Measurements from ENCODE around the gene RND2. TPM values are rescaled to one million over a fixed set of nuclear protein-coding genes. Genes with fewer than 3 reads are reported as not detected.
"Not testable (repeated sequence)": the region's sequence is repeated elsewhere in the genome, so short reads cannot be mapped to it uniquely, and the experiment has no call there.

Gene RND2, protein sequence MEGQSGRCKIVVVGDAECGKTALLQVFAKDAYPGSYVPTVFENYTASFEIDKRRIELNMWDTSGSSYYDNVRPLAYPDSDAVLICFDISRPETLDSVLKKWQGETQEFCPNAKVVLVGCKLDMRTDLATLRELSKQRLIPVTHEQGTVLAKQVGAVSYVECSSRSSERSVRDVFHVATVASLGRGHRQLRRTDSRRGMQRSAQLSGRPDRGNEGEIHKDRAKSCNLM
- total RNA-seq (2021; ENCODE audit: unreplicated experiment) (0.59 TPM), Bru-seq, nascent RNA (percentile 24 among the genes with signal in this experiment), BruChase-seq, experiment 1, labeled RNA remaining after a 2-hour chase (percentile 23 among the genes with signal in this experiment), BruChase-seq, experiment 2, labeled RNA remaining after a 6-hour chase (percentile 28 among the genes with signal in this experiment)
- polyA plus RNA-seq (2012; ENCODE audit: insufficient read length): 2.7 TPM
- long read RNA-seq, full-length matches to known transcripts: 2 of 2 reads
- long read RNA-seq, partial matches to known transcripts: 0 of 2 reads
- long read RNA-seq, other reads (novel, unspliced or antisense): 0 of 2 reads

DNA sequence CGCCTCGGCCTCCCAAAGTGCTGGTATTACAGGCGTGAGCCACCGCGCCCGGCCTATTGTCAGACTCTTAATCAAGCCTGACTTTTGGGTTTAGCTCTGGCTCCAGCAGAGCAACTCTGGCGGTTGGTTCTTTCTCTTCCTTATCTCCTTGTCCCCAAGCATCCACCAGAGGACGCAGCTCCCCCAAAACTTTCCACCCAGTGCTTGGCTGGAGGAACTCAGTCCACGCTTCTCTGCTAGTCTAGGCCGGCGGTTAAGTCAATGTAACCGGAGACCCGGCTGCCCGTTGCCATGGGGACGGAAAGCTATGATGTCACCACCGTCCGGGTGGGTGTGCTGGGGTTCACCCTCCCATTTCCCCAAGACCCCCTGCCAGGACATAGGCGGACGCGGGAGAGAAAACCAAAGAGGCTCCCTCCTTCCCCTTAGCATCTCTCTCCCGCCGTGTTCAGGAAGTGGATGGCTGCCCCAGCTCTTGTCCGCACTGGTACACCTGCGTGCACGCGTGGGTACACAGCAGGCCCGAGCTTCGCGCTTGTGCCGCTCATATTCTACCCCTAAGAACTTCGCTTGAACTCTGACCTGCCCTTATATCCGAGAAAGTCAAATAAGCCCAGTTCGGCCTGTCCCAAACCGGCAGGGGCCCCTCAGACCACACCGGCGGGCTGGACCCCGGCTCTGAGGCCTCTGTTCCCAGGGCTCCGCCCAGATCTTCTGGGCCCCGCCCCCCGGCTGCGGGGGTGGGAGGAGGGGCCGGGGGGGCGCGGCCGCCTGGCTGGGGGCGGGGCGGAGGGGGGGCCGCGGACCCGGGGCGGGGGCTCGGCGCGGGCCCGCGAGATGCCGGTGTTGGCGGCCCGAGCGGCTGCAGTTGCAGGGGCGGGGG lies at the start of gene RND2:
RND2 (plus strand) TSS at position 825 of the 883 bp plus-strand sequence. CDS start 117 bp downstream, outside the sequence.
- intact Hi-C loops (cut with micrococcal nuclease; ENCODE audit: unreplicated experiment) (no loop called here), in situ Hi-C loops (cut with HindIII; ENCODE audit: low pct_unique_long_range_greater_than_20kb, low sequenced_read_pairs) (no loop called here)
- no peaks in the 10 kb centered on the region; the same call in 1 of the 2 replicates for H3K36me3 ChIP-seq (ENCODE audit: control insufficient read depth, insufficient read depth, low read length)
- H3K9me3 ChIP-seq (ENCODE audit: control insufficient read depth, insufficient read depth, low read depth, low read length): no peaks in the 10 kb centered on the region
- TF ChIP-seq, protein P1, sequence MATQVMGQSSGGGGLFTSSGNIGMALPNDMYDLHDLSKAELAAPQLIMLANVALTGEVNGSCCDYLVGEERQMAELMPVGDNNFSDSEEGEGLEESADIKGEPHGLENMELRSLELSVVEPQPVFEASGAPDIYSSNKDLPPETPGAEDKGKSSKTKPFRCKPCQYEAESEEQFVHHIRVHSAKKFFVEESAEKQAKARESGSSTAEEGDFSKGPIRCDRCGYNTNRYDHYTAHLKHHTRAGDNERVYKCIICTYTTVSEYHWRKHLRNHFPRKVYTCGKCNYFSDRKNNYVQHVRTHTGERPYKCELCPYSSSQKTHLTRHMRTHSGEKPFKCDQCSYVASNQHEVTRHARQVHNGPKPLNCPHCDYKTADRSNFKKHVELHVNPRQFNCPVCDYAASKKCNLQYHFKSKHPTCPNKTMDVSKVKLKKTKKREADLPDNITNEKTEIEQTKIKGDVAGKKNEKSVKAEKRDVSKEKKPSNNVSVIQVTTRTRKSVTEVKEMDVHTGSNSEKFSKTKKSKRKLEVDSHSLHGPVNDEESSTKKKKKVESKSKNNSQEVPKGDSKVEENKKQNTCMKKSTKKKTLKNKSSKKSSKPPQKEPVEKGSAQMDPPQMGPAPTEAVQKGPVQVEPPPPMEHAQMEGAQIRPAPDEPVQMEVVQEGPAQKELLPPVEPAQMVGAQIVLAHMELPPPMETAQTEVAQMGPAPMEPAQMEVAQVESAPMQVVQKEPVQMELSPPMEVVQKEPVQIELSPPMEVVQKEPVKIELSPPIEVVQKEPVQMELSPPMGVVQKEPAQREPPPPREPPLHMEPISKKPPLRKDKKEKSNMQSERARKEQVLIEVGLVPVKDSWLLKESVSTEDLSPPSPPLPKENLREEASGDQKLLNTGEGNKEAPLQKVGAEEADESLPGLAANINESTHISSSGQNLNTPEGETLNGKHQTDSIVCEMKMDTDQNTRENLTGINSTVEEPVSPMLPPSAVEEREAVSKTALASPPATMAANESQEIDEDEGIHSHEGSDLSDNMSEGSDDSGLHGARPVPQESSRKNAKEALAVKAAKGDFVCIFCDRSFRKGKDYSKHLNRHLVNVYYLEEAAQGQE (IDR thresholded peaks at IDR 0.05; ENCODE audit: insufficient read depth in 1 of 2, low read depth in 2 of 2, low read length in 1 of 2): no peak
- ATAC-seq: peak; percentile 65
- peak within 1 kb of the TSS; percentile 46 to 75 for H3K4me3 ChIP-seq (ENCODE audit: low read depth in 2 of 2, low read length in 2 of 2)
- ChIA-PET CTCF (interaction anchor here (0.5 to 0.6 kb wide), 3 partner anchors 23 to 94 kb away, joined by 3 to 16 read pairs (median 4); no protein-coding TSS in a partner anchor), POLR2A (interaction anchor here (0.9 kb wide), 1 partner anchor 147 kb away, joined by 3 read pairs; no protein-coding TSS in a partner anchor)
- peaks cover 8% of the 10 kb centered on the region for H3K4me1 ChIP-seq (ENCODE audit: control insufficient read depth, insufficient read depth, low read length)
- peak; percentile 52 for DNase-seq (ENCODE audit: low read depth, low spot score)
- H3K27me3 ChIP-seq (ENCODE audit: control insufficient read depth, insufficient read depth, low read length): no peaks in the 10 kb centered on the region
- 0 out of 2 replicates have a peak within 1 kb of the TSS, but pooled peaks have one; percentile 39 for H3K27ac ChIP-seq (ENCODE audit: low read length)
- BruUV-seq (replicated peaks): no TSS peak

DNA sequence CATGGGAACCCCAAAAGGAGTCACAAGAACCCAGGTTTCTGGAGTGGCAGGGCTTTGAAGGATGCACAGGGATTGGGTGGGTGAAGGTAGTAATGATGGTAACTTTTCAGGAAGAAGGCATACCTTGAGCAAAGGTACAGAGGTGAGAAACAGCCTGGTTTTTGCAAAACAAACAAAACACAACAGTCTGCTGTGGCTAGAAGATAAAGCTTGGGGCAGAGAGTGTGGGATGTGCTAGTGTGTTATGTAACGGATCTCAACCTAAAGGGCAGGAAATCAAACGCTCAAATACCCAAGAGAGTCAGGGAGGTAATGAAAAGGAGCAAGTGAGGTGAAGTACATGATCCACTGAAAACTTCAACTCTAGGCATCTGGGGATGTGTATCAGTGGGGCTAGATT lies 49.8 kb upstream of the RND2 start:
- TF ChIP-seq, protein P2, sequence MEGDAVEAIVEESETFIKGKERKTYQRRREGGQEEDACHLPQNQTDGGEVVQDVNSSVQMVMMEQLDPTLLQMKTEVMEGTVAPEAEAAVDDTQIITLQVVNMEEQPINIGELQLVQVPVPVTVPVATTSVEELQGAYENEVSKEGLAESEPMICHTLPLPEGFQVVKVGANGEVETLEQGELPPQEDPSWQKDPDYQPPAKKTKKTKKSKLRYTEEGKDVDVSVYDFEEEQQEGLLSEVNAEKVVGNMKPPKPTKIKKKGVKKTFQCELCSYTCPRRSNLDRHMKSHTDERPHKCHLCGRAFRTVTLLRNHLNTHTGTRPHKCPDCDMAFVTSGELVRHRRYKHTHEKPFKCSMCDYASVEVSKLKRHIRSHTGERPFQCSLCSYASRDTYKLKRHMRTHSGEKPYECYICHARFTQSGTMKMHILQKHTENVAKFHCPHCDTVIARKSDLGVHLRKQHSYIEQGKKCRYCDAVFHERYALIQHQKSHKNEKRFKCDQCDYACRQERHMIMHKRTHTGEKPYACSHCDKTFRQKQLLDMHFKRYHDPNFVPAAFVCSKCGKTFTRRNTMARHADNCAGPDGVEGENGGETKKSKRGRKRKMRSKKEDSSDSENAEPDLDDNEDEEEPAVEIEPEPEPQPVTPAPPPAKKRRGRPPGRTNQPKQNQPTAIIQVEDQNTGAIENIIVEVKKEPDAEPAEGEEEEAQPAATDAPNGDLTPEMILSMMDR (IDR thresholded peaks at IDR 0.05): no peak
- no peak for TF ChIP-seq SIN3A (IDR thresholded peaks at IDR 0.05; ENCODE audit: borderline replicate concordance, insufficient read depth, low read depth, low read length)
- no peak for TF ChIP-seq POLR2AphosphoS5 (IDR thresholded peaks at IDR 0.05; ENCODE audit: low read depth, low read length)
- TF ChIP-seq, protein P1 (IDR thresholded peaks at IDR 0.05; ENCODE audit: insufficient read depth in 1 of 2, low read depth in 2 of 2, low read length in 1 of 2): no peak
- no peak for TF ChIP-seq TCF7L2 (IDR thresholded peaks at IDR 0.05; ENCODE audit: low read depth, low read length)
- Histone ChIP-seq H3K36me3 (ENCODE audit: control insufficient read depth, insufficient read depth, low read length) (no peaks in the 10 kb centered on the region), H3K4me3 (ENCODE audit: low read depth in 2 of 2, low read length in 2 of 2) (no peak overlapping the region), H3K9me3 (ENCODE audit: control insufficient read depth, insufficient read depth, low read depth, low read length) (no peaks in the 10 kb centered on the region), H3K27me3 (ENCODE audit: control insufficient read depth, insufficient read depth, low read length) (no peaks in the 10 kb centered on the region), H3K27ac (ENCODE audit: low read length) (no peak overlapping the region), H3K4me1 (ENCODE audit: control insufficient read depth, insufficient read depth, low read length) (peaks cover 5% of the 10 kb centered on the region; the same call in 1 of the 2 replicates)
- DNase-seq (ENCODE audit: low read depth, low spot score): no peak
- intact Hi-C loops (cut with micrococcal nuclease; ENCODE audit: unreplicated experiment) (no loop called here), in situ Hi-C loops (cut with HindIII; ENCODE audit: low pct_unique_long_range_greater_than_20kb, low sequenced_read_pairs) (no loop called here)
- ChIA-PET CTCF (interaction anchor here (0.6 kb wide), 1 partner anchor 151 kb away, joined by 3 read pairs; the partner anchor contains the start of gene BECN1), POLR2A (interaction anchor here (0.7 kb wide), 1 partner anchor 18 kb away, joined by 10 read pairs; no protein-coding TSS in a partner anchor)
- no peak for ATAC-seq
- BruUV-seq (replicated peaks): no TSS peak

DNA sequence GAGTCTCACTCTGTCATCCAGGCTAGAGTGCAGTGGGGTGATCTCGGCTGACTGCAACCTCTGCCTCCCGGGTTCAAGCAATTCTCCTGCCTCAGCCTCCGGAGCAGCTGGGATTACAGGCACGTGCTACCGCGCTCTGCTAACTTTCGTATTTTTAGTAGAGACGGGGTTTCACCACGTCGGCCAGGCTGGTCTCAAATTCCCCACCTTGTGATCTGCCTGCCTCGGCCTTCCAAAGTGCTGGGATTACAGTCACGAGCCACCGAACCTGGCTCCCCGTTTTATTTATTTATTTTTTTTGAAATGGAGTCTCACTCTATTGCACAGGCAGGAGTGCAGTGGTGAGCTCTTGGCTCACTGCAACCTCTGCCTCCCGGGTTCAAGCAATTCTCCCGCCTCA lies 49.3 kb upstream of the RND2 start:
- H3K27ac ChIP-seq (ENCODE audit: low read length); DNase-seq (ENCODE audit: low read depth, low spot score); ATAC-seq; BruUV-seq (replicated peaks); POLR2A ChIA-PET; CTCF ChIA-PET; H3K4me3 ChIP-seq (ENCODE audit: low read depth in 2 of 2, low read length in 2 of 2); intact Hi-C loops (cut with micrococcal nuclease; ENCODE audit: unreplicated experiment); H3K36me3 ChIP-seq (ENCODE audit: control insufficient read depth, insufficient read depth, low read length); H3K27me3 ChIP-seq (ENCODE audit: control insufficient read depth, insufficient read depth, low read length); H3K9me3 ChIP-seq (ENCODE audit: control insufficient read depth, insufficient read depth, low read depth, low read length); H3K4me1 ChIP-seq (ENCODE audit: control insufficient read depth, insufficient read depth, low read length); in situ Hi-C loops (cut with HindIII; ENCODE audit: low pct_unique_long_range_greater_than_20kb, low sequenced_read_pairs): not testable (repeated sequence)
